Glomerular visceral epithelial cell (primary cell): ENCODE data around the gene PRKCD.

Experiments
- DNase-seq: peaks from one replicate; pipeline ENCODE4 v3.0.0-alpha.2; 2016; ENCODE audit errors: extremely low spot score

The PRKCD gene

GRCh38 chr3:53170325-53171063 is 9.5 kb downstream of the PRKCD start:
- DNase-seq: no peak

- no peak for DNase-seq
Measured at GRCh38 chr3:53171064-53171418, 10.0 kb downstream of the PRKCD start.

GRCh38 chr3:53171827-53172505 is 11.0 kb downstream of the PRKCD start:
- no peak for DNase-seq

- no peak for DNase-seq
Measured at GRCh38 chr3:53173107-53173506, 12.1 kb downstream of the PRKCD start.

- no peak for DNase-seq
Measured at GRCh38 chr3:53174346-53175250, 13.6 kb downstream of the PRKCD start.

GRCh38 chr3:53175613-53176540 is 14.9 kb downstream of the PRKCD start:
- no peak for DNase-seq

GRCh38 chr3:53178246-53178645 is 17.2 kb downstream of the PRKCD start:
- no peak for DNase-seq

- DNase-seq: no peak
Measured at GRCh38 chr3:53179580-53179979, 18.6 kb downstream of the PRKCD start.

- no peak for DNase-seq
Measured at GRCh38 chr3:53180305-53181023, 19.5 kb downstream of the PRKCD start.

- no peak for DNase-seq
Measured at GRCh38 chr3:53181024-53181371, 20.0 kb downstream of the PRKCD start.

- no peak for DNase-seq
Measured at GRCh38 chr3:53181528-53181927, 20.5 kb downstream of the PRKCD start.

- DNase-seq: no peak
Measured at GRCh38 chr3:53182764-53183355, 21.9 kb downstream of the PRKCD start.

- DNase-seq: no peak
Measured at GRCh38 chr3:53183514-53183913, 22.5 kb downstream of the PRKCD start.

- DNase-seq: no peak
Measured at GRCh38 chr3:53184701-53185100, 23.7 kb downstream of the PRKCD start.

GRCh38 chr3:53185761-53186465 is 24.9 kb downstream of the PRKCD start:
- DNase-seq: no peak

- DNase-seq: no peak
Measured at GRCh38 chr3:53186726-53187125, 25.7 kb downstream of the PRKCD start.

GRCh38 chr3:53187430-53187829 is 26.4 kb downstream of the PRKCD start:
- DNase-seq: no peak

GRCh38 chr3:53188136-53188685 is 27.2 kb downstream of the PRKCD start:
- no peak for DNase-seq

- no peak for DNase-seq
Measured at GRCh38 chr3:53188720-53189119, 27.7 kb downstream of the PRKCD start.

GRCh38 chr3:53189276-53189675 is 28.3 kb downstream of the PRKCD start:
- DNase-seq: no peak
